Astrocyte (in vitro differentiated cells and primary cell): Measurements from ENCODE around the gene EAF2. TPM values are rescaled to one million over a fixed set of nuclear protein-coding genes. Genes with fewer than 3 reads are reported as not detected.

Source experiments
- DNase-seq: peaks from one replicate; pipeline ENCODE4 v3.0.0-alpha.2; 2010; ENCODE audit warnings: low read depth
- FAIRE-seq: peaks from 2 replicates; lab custom pipeline; 2011; peaks lifted over from hg19 to GRCh38; lab: Jason Lieb, UNC
- H2AFZ ChIP-seq: 2 replicates; pipeline ENCODE4 v1.6.0; 2012; ENCODE audit warnings: low read depth, low read length, inconsistent platforms
- H3K27ac ChIP-seq: 2 replicates; pipeline ENCODE4 v1.5.1; 2011; ENCODE audit warnings: low read depth, low read length, inconsistent platforms
- H3K27me3 ChIP-seq: 2 replicates; pipeline ENCODE4 v1.6.0; 2011; ENCODE audit warnings: low read length, inconsistent platforms; ENCODE audit not compliant: insufficient read depth
- H3K36me3 ChIP-seq: 2 replicates; pipeline ENCODE4 v1.5.1; 2011; ENCODE audit warnings: low read length, inconsistent platforms; ENCODE audit not compliant: insufficient read depth
- H3K4me1 ChIP-seq: 2 replicates; pipeline ENCODE4 v1.5.1; 2011; ENCODE audit warnings: low read length, inconsistent platforms; ENCODE audit not compliant: insufficient read depth
- H3K4me2 ChIP-seq: 2 replicates; pipeline ENCODE4 v1.6.0; 2012; ENCODE audit warnings: low read length, inconsistent platforms
- H3K4me3 ChIP-seq: 2 replicates; pipeline ENCODE4 v1.5.1; 2011; ENCODE audit warnings: low read depth, mild to moderate bottlenecking, low read length, inconsistent platforms; ENCODE audit not compliant: insufficient read depth
- H3K79me2 ChIP-seq: 2 replicates; pipeline ENCODE4 v1.6.0; 2012; ENCODE audit warnings: mild to moderate bottlenecking, low read length, inconsistent platforms; ENCODE audit not compliant: insufficient read depth
- H3K9ac ChIP-seq: 2 replicates; pipeline ENCODE4 v1.6.0; 2012; ENCODE audit warnings: mild to moderate bottlenecking, low read length, inconsistent platforms
- H3K9me3 ChIP-seq: 2 replicates; pipeline ENCODE4 v1.5.1; 2012; ENCODE audit warnings: low read depth, mild to moderate bottlenecking, low read length, inconsistent platforms; ENCODE audit not compliant: insufficient read depth
- H4K20me1 ChIP-seq: 2 replicates; pipeline ENCODE4 v1.6.0; 2012; ENCODE audit warnings: low read length, inconsistent platforms; ENCODE audit not compliant: insufficient read depth
- H3K27ac Mint-ChIP-seq: one replicate; pipeline ENCODE4 v1.8.0; 2021; ENCODE audit warnings: mild to moderate bottlenecking, mixed read lengths; ENCODE audit not compliant: unreplicated experiment
- H3K27me3 Mint-ChIP-seq: one replicate; pipeline ENCODE4 v1.8.0; 2021; ENCODE audit warnings: low read depth, mixed read lengths; ENCODE audit not compliant: unreplicated experiment
- H3K36me3 Mint-ChIP-seq: one replicate; pipeline ENCODE4 v1.8.0; 2021; ENCODE audit warnings: low read depth, mixed read lengths; ENCODE audit not compliant: unreplicated experiment
- H3K4me1 Mint-ChIP-seq: one replicate; pipeline ENCODE4 v1.8.0; 2021; ENCODE audit warnings: low read depth, mixed read lengths; ENCODE audit not compliant: unreplicated experiment
- H3K4me3 Mint-ChIP-seq: one replicate; pipeline ENCODE4 v1.8.0; 2021; ENCODE audit warnings: mild to moderate bottlenecking, moderate library complexity, mixed read lengths; ENCODE audit not compliant: unreplicated experiment
- H3K9me3 Mint-ChIP-seq: one replicate; pipeline ENCODE4 v1.8.0; 2021; ENCODE audit warnings: mild to moderate bottlenecking, mixed read lengths; ENCODE audit not compliant: unreplicated experiment
- CTCF ChIP-seq: IDR thresholded peaks from 2 replicates; pipeline ENCODE4 v1.5.1; 2011; ENCODE audit warnings: low read depth, mild to moderate bottlenecking, inconsistent platforms, low read length, moderate library complexity; ENCODE audit not compliant: insufficient read depth
- EZH2 ChIP-seq: IDR thresholded peaks from 2 replicates; pipeline ENCODE4 v1.6.1; 2012; ENCODE audit warnings: mild to moderate bottlenecking, low read length, inconsistent platforms; ENCODE audit not compliant: insufficient read depth
- total RNA-seq: library from RNA; stranded (reverse); gene quantifications from 2 replicates; pipeline ENCODE4 v1.2.1, GENCODE V29; 2021

Gene EAF2
- total RNA-seq, 1 donor from 2014 or later: 1.8 TPM

- Mint-ChIP-seq H3K27ac (no peak overlapping the region), H3K9me3 (no peaks in the 10 kb centered on the region), H3K4me1 (peaks cover 2% of the 10 kb centered on the region), H3K4me3 (no peak overlapping the region), H3K36me3 (no peaks in the 10 kb centered on the region), H3K27me3 (no peaks in the 10 kb centered on the region)
- H2AFZ ChIP-seq: no peak overlapping the region
- H3K27ac ChIP-seq: no peak overlapping the region
- DNase-seq (no peak), FAIRE-seq (no peak)
- TF ChIP-seq CTCF (no peak), EZH2 (no peak)
- no peak overlapping the region for H3K4me2 ChIP-seq
- no peaks in the 10 kb centered on the region for H3K9me3 ChIP-seq
- no peak overlapping the region for H3K4me3 ChIP-seq
- no peaks in the 10 kb centered on the region for H3K4me1 ChIP-seq
- H3K36me3 ChIP-seq: no peaks in the 10 kb centered on the region
- H3K27me3 ChIP-seq: no peaks in the 10 kb centered on the region
- no peak overlapping the region for H3K9ac ChIP-seq
- H3K79me2 ChIP-seq: no peaks in the 10 kb centered on the region
- no peaks in the 10 kb centered on the region for H4K20me1 ChIP-seq
Observed at GRCh38 chr3:121897296-121897695, 62.3 kb downstream of the EAF2 start.

- Histone ChIP-seq H3K4me1 (no peaks in the 10 kb centered on the region), H3K9me3 (no peaks in the 10 kb centered on the region), H3K27me3 (no peaks in the 10 kb centered on the region), H4K20me1 (no peaks in the 10 kb centered on the region), H3K9ac (no peak overlapping the region), H3K27ac (no peak overlapping the region), H3K4me3 (no peak overlapping the region), H3K36me3 (no peaks in the 10 kb centered on the region), H3K4me2 (no peak overlapping the region), H2AFZ (no peak overlapping the region), H3K79me2 (no peaks in the 10 kb centered on the region)
- no peak for TF ChIP-seq CTCF
- no peak for TF ChIP-seq EZH2
- Mint-ChIP-seq H3K27me3 (no peaks in the 10 kb centered on the region), H3K9me3 (peaks cover 1% of the 10 kb centered on the region), H3K27ac (no peak overlapping the region), H3K36me3 (peaks cover 1% of the 10 kb centered on the region), H3K4me1 (no peaks in the 10 kb centered on the region), H3K4me3 (no peak overlapping the region)
- DNase-seq (no peak), FAIRE-seq (no peak)
Observed at GRCh38 chr3:121913305-121913990, 78.4 kb downstream of the EAF2 start.
